HepG2 (cell line): Measurements from ENCODE around the gene DDAH2. TPM values are rescaled to one million over a fixed set of nuclear protein-coding genes. Genes with fewer than 3 reads are reported as not detected.

Experiments
- ARID3A ChIP-seq: IDR thresholded peaks from 2 replicates; pipeline ENCODE4 v1.6.1; 2012; ENCODE audit warnings: low read depth, low read length, improper control_type of control experiment
- CBFB ChIP-seq: sonication (generic); formaldehyde crosslinking; IDR thresholded peaks from 2 replicates; pipeline ENCODE4 v1.4.0; 2020; ENCODE audit warnings: missing genetic modification reagents
- EP300 ChIP-seq, 3 experiments: sonication (generic) in 1 of 3; formaldehyde crosslinking in 1 of 3; IDR thresholded peaks; 2 replicates each; pipeline versions ENCODE4 v1.5.1 to v1.6.1; 2011 to 2020; ENCODE audit warnings: low read depth in 2 of 3, low read length in 2 of 3, borderline replicate concordance in 1 of 3, improper control_type of control experiment in 1 of 3, mild to moderate bottlenecking in 1 of 3, missing genetic modification reagents in 1 of 3, moderate library complexity in 1 of 3
- MIER2 ChIP-seq: IDR thresholded peaks from 2 replicates; pipeline ENCODE4 v1.6.1; 2016; ENCODE audit warnings: missing biosample characterization, missing genetic modification reagents
- MIXL1 ChIP-seq: IDR thresholded peaks from 2 replicates; pipeline ENCODE4 v1.6.1; 2016
- NFYC ChIP-seq: IDR thresholded peaks from 2 replicates; pipeline ENCODE4 v1.6.1; 2016; ENCODE audit warnings: missing genetic modification reagents, missing compliant biosample characterization
- PAWR ChIP-seq: sonication (generic); formaldehyde crosslinking; IDR thresholded peaks from 2 replicates; pipeline ENCODE4 v1.4.0; 2020; ENCODE audit warnings: missing genetic modification reagents, mild to moderate bottlenecking, borderline replicate concordance
- REXO4 ChIP-seq: sonication (generic); formaldehyde crosslinking; IDR thresholded peaks from 2 replicates; pipeline ENCODE4 v1.8.0; 2022; ENCODE audit warnings: missing genetic modification reagents, mild to moderate bottlenecking, borderline replicate concordance
- RXRA ChIP-seq: sonication (generic); formaldehyde crosslinking; IDR thresholded peaks from 2 replicates; pipeline ENCODE4 v1.5.1; 2020; ENCODE audit warnings: missing genetic modification reagents
- SALL2 ChIP-seq: sonication (generic); formaldehyde crosslinking; IDR thresholded peaks from 2 replicates; pipeline ENCODE4 v1.8.1; 2023; ENCODE audit warnings: mild to moderate bottlenecking, missing genetic modification reagents, inconsistent platforms
- SP140L ChIP-seq: sonication (generic); formaldehyde crosslinking; IDR thresholded peaks from 2 replicates; pipeline ENCODE4 v1.4.0; 2020; ENCODE audit warnings: missing genetic modification reagents, borderline replicate concordance
- TBX3 ChIP-seq: fragments of 450-650 bp; IDR thresholded peaks from 2 replicates; pipeline ENCODE4 v1.6.1; 2017; ENCODE audit warnings: antibody characterized with exemption, mild to moderate bottlenecking, inconsistent platforms, borderline replicate concordance
- TGIF2 ChIP-seq: IDR thresholded peaks from 2 replicates; pipeline ENCODE4 v1.6.1; 2016; ENCODE audit warnings: control low read depth, missing compliant biosample characterization
- ZC3H4 ChIP-seq: sonication (generic); formaldehyde crosslinking; IDR thresholded peaks from 2 replicates; pipeline ENCODE4 v1.4.0; 2020; ENCODE audit warnings: missing genetic modification reagents, borderline replicate concordance
- ZNF619 ChIP-seq: sonication (generic); formaldehyde crosslinking; IDR thresholded peaks from 2 replicates; pipeline ENCODE4 v1.4.0; 2020; ENCODE audit warnings: mild to moderate bottlenecking, missing genetic modification reagents
- ZZZ3 ChIP-seq: sonication (generic); formaldehyde crosslinking; IDR thresholded peaks from 2 replicates; pipeline ENCODE4 v1.4.0; 2020; ENCODE audit warnings: missing genetic modification reagents, mild to moderate bottlenecking, borderline replicate concordance
- polyA plus RNA-seq, 8 experiments: library from polyadenylated mRNA; depleted of rRNA in 3 of 8; stranded (reverse) in 7 of 8; unstranded in 1 of 8; fragments of >200 nt; fragmentation: Illumina TruSeq in 4 of 8; extraction: Trizol in 4 of 8; gene quantifications; 2 replicates each; pipeline versions ENCODE4 v1.2.1 to v1.2.3, GENCODE V29; 2011 to 2016; ENCODE audit warnings: low read depth in 4 of 8, missing spikeins in 1 of 8, mixed read lengths in 1 of 8; ENCODE audit not compliant: insufficient read depth in 1 of 8
- total RNA-seq, 5 experiments: library from RNA; depleted of rRNA; stranded (reverse); fragments of >200 nt; fragmentation: Illumina TruSeq; extraction: Trizol; gene quantifications; 2 replicates each; pipeline ENCODE4 v1.2.3, GENCODE V29; 2016; ENCODE audit warnings: low read depth in 1 of 5
- TF ChIP-seq, protein P1 (sequence below): IDR thresholded peaks from 2 replicates; pipeline ENCODE4 v1.6.1; 2018; ENCODE audit warnings: missing genetic modification reagents
- TF ChIP-seq, protein P2 (sequence below): sonication (generic); formaldehyde crosslinking; IDR thresholded peaks from 2 replicates; pipeline ENCODE4 v1.5.1; 2020; ENCODE audit warnings: mild to moderate bottlenecking, missing genetic modification reagents, borderline replicate concordance
- TF ChIP-seq, protein P3 (sequence below): sonication (generic); formaldehyde crosslinking; IDR thresholded peaks from 2 replicates; pipeline ENCODE4 v1.5.1; 2020; ENCODE audit warnings: missing genetic modification reagents, mild to moderate bottlenecking, borderline replicate concordance
- TF ChIP-seq, protein P4 (sequence below): sonication (generic); formaldehyde crosslinking; IDR thresholded peaks from 2 replicates; pipeline ENCODE4 v1.5.1; 2020; ENCODE audit warnings: mild to moderate bottlenecking, moderate library complexity, missing genetic modification reagents

The DDAH2 gene
- total and polyA plus RNA-seq, 2 of the 13 experiments (the other 11 are each of a cell fraction or from before 2014, with no cell fraction given) = 16.4 to 21.1 TPM

- TF ChIP-seq ZNF619 = 0 out of 2 replicates have a peak, but pooled peaks have one; percentile 78
- no peak for TF ChIP-seq PAWR (CRISPR knock-in tag)
- TF ChIP-seq, protein P1, sequence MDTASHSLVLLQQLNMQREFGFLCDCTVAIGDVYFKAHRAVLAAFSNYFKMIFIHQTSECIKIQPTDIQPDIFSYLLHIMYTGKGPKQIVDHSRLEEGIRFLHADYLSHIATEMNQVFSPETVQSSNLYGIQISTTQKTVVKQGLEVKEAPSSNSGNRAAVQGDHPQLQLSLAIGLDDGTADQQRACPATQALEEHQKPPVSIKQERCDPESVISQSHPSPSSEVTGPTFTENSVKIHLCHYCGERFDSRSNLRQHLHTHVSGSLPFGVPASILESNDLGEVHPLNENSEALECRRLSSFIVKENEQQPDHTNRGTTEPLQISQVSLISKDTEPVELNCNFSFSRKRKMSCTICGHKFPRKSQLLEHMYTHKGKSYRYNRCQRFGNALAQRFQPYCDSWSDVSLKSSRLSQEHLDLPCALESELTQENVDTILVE (CRISPR knock-in tag) = peak; percentile 61; the same call in 1 of the 2 replicates
- 0 out of 2 replicates have a peak, but pooled peaks have one; percentile 57 for TF ChIP-seq TGIF2 (CRISPR knock-in tag)
- no peak for TF ChIP-seq EP300 (IDR thresholded peaks at IDR 0.05; ENCODE audit: low read depth in 2 of 2, low read length in 2 of 2)
- 0 out of 2 replicates have a peak, but pooled peaks have one; percentile 12 for TF ChIP-seq EP300 (CRISPR knock-in tag; IDR thresholded peaks at IDR 0.05; ENCODE audit: borderline replicate concordance)
- TF ChIP-seq CBFB = no peak
- TF ChIP-seq, protein P2, sequence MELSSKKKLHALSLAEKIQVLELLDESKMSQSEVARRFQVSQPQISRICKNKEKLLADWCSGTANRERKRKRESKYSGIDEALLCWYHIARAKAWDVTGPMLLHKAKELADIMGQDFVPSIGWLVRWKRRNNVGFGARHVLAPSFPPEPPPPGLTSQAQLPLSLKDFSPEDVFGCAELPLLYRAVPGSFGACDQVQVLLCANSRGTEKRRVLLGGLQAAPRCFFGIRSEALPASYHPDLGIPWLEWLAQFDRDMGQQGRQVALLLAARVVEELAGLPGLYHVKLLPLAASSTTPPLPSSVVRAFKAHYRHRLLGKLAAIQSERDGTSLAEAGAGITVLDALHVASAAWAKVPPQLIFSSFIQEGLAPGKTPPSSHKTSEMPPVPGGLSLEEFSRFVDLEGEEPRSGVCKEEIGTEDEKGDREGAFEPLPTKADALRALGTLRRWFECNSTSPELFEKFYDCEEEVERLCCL = no peak
- no peak for TF ChIP-seq TBX3
- no peak for TF ChIP-seq REXO4 (CRISPR knock-in tag)
- TF ChIP-seq, protein P3, sequence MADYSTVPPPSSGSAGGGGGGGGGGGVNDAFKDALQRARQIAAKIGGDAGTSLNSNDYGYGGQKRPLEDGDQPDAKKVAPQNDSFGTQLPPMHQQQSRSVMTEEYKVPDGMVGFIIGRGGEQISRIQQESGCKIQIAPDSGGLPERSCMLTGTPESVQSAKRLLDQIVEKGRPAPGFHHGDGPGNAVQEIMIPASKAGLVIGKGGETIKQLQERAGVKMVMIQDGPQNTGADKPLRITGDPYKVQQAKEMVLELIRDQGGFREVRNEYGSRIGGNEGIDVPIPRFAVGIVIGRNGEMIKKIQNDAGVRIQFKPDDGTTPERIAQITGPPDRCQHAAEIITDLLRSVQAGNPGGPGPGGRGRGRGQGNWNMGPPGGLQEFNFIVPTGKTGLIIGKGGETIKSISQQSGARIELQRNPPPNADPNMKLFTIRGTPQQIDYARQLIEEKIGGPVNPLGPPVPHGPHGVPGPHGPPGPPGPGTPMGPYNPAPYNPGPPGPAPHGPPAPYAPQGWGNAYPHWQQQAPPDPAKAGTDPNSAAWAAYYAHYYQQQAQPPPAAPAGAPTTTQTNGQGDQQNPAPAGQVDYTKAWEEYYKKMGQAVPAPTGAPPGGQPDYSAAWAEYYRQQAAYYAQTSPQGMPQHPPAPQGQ (CRISPR knock-in tag) = no peak
- TF ChIP-seq MIER2 = peak; percentile 61; the same call in 1 of the 2 replicates
- no peak for TF ChIP-seq SP140L
- no peak; the same call in 1 of the 2 replicates for TF ChIP-seq ZC3H4
- TF ChIP-seq, protein P4, sequence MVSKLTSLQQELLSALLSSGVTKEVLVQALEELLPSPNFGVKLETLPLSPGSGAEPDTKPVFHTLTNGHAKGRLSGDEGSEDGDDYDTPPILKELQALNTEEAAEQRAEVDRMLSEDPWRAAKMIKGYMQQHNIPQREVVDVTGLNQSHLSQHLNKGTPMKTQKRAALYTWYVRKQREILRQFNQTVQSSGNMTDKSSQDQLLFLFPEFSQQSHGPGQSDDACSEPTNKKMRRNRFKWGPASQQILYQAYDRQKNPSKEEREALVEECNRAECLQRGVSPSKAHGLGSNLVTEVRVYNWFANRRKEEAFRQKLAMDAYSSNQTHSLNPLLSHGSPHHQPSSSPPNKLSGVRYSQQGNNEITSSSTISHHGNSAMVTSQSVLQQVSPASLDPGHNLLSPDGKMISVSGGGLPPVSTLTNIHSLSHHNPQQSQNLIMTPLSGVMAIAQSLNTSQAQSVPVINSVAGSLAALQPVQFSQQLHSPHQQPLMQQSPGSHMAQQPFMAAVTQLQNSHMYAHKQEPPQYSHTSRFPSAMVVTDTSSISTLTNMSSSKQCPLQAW (CRISPR knock-in tag) = 0 out of 2 replicates have a peak, but pooled peaks have one; percentile 48
- TF ChIP-seq SALL2 = no peak
- no peak for TF ChIP-seq ZZZ3 (CRISPR knock-in tag)
- TF ChIP-seq RXRA (CRISPR knock-in tag) = no peak
- TF ChIP-seq NFYC (CRISPR knock-in tag) = no peak
- peak; percentile 59; the same call in 1 of the 2 replicates for TF ChIP-seq MIXL1 (CRISPR knock-in tag)
- no peak for TF ChIP-seq ARID3A
Measured at GRCh38 chr6:31769684-31770371, 40.7 kb upstream of the DDAH2 start (continued).
